Measurements from ENCODE around the gene SHC3.

DNA sequence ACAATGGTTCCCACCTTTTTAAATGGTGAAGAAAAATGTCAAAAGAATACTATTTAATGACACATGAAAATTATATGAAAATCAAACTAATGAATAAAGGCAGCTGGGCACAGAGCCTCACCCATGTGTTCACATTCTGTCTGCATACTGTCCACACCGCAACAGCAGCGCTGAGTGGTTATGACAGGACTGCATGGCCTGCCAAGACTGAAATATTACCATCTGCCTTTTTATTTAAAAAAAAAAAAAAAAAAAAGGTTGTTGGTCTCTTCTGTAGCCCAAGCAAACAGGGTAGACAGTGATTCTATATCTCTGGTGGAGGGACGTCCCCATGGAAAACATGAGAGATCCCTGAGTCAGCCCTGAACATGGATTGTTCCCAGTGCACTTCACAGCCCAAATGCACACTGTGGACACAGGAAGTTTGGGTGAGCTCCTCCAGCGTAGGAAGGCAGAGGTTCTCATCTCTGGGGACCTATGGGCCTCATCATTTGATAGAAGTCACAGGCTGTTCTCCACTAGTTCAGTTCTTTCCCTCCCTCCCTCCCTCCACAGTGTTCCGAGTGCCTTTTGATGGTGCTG lies 44.9 kb upstream of the SHC3 start:
- no peak for TF ChIP-seq CTCF (conservative IDR thresholded peaks at IDR 0.05; ENCODE audit: low read length)
- TF ChIP-seq EZH2phosphoT487 (IDR thresholded peaks at IDR 0.05; ENCODE audit: borderline replicate concordance, low read depth, low read length) = no peak
